ENCODE results near the gene HAL. TPM values are rescaled to one million over a fixed set of nuclear protein-coding genes. Genes with fewer than 3 reads are reported as not detected.

HAL gene
- polyA plus RNA-seq, 1 donor (not counting 4 experiments of a cell fraction or from before 2014, with no cell fraction given) = 0.51 TPM

GRCh38 chr12:95959107-95959506 is 37.0 kb downstream of the HAL start:
- FAIRE-seq = no peak
- H3K4me3 ChIP-seq (ENCODE audit: control insufficient read depth in 2 of 3, extremely low read depth in 1 of 3, insufficient read depth in 2 of 3, low read depth in 1 of 3, low read length in 3 of 3) = no peak overlapping the region
- H3K9me1 ChIP-seq (ENCODE audit: control insufficient read depth, extremely low read depth, insufficient read depth, low read length) = no peaks in the 10 kb centered on the region
- H3K36me3 ChIP-seq (ENCODE audit: control insufficient read depth in 2 of 2, extremely low read depth in 1 of 2, insufficient read depth in 2 of 2, low read length in 2 of 2) = no peaks in the 10 kb centered on the region
- dilution Hi-C loops (cut with MboI; ENCODE audit: extremely low pct_ligation_motif_present, low sequenced_read_pairs) = no loop called here
- no peaks in the 10 kb centered on the region for H3K9me3 ChIP-seq (ENCODE audit: control insufficient read depth, low read depth, low read length)
- H3K9ac ChIP-seq (ENCODE audit: control insufficient read depth, extremely low read depth, insufficient read depth, low read length) = no peak overlapping the region
- no peaks in the 10 kb centered on the region for H3K4me1 ChIP-seq (ENCODE audit: control insufficient read depth, extremely low read depth, insufficient read depth, low read length)
- H3K27ac ChIP-seq (ENCODE audit: control insufficient read depth, insufficient read depth, low read length) = no peak overlapping the region
- H3K27me3 ChIP-seq (ENCODE audit: control insufficient read depth, extremely low read depth, insufficient read depth, low read length) = no peaks in the 10 kb centered on the region
- no peaks in the 10 kb centered on the region for H4K20me1 ChIP-seq (ENCODE audit: control insufficient read depth, extremely low read depth, insufficient read depth, low read length)
- DNase-seq (ENCODE audit: low read depth, low spot score) = no peak
- H3K4me2 ChIP-seq (ENCODE audit: control insufficient read depth, extremely low read depth, insufficient read depth, low read depth, low read length) = no peak overlapping the region
- no peak overlapping the region for H2AFZ ChIP-seq (ENCODE audit: control insufficient read depth, low read length)
- no peaks in the 10 kb centered on the region for H3K79me2 ChIP-seq (ENCODE audit: control insufficient read depth, insufficient read depth, low read length)
- TF ChIP-seq EZH2 (IDR thresholded peaks at IDR 0.05; ENCODE audit: low read length) (no peak), CTCF (optimal IDR thresholded peaks at IDR 0.05 in 1 of 3, IDR thresholded peaks at IDR 0.05 in 1 of 3, conservative IDR thresholded peaks at IDR 0.05 in 1 of 3; ENCODE audit: extremely low read depth in 1 of 3, insufficient read depth in 2 of 3, low read length in 3 of 3) (no peak)

GRCh38 chr12:95956557-95957145 is 39.5 kb downstream of the HAL start:
- Histone ChIP-seq H3K27me3 (ENCODE audit: control insufficient read depth, extremely low read depth, insufficient read depth, low read length) (no peaks in the 10 kb centered on the region), H4K20me1 (ENCODE audit: control insufficient read depth, extremely low read depth, insufficient read depth, low read length) (no peaks in the 10 kb centered on the region), H3K36me3 (ENCODE audit: control insufficient read depth in 2 of 2, extremely low read depth in 1 of 2, insufficient read depth in 2 of 2, low read length in 2 of 2) (no peaks in the 10 kb centered on the region), H3K4me1 (ENCODE audit: control insufficient read depth, extremely low read depth, insufficient read depth, low read length) (no peaks in the 10 kb centered on the region), H3K4me3 (ENCODE audit: control insufficient read depth in 2 of 3, extremely low read depth in 1 of 3, insufficient read depth in 2 of 3, low read depth in 1 of 3, low read length in 3 of 3) (no peak overlapping the region), H3K9ac (ENCODE audit: control insufficient read depth, extremely low read depth, insufficient read depth, low read length) (no peak overlapping the region), H3K9me1 (ENCODE audit: control insufficient read depth, extremely low read depth, insufficient read depth, low read length) (no peaks in the 10 kb centered on the region), H3K4me2 (ENCODE audit: control insufficient read depth, extremely low read depth, insufficient read depth, low read depth, low read length) (no peak overlapping the region), H3K9me3 (ENCODE audit: control insufficient read depth, low read depth, low read length) (no peaks in the 10 kb centered on the region), H3K79me2 (ENCODE audit: control insufficient read depth, insufficient read depth, low read length) (no peaks in the 10 kb centered on the region), H3K27ac (ENCODE audit: control insufficient read depth, insufficient read depth, low read length) (no peak overlapping the region), H2AFZ (ENCODE audit: control insufficient read depth, low read length) (no peak overlapping the region)
- dilution Hi-C loops (cut with MboI; ENCODE audit: extremely low pct_ligation_motif_present, low sequenced_read_pairs) = no loop called here
- no peak for FAIRE-seq
- TF ChIP-seq EZH2 (IDR thresholded peaks at IDR 0.05; ENCODE audit: low read length) = no peak
- TF ChIP-seq CTCF (optimal IDR thresholded peaks at IDR 0.05 in 1 of 3, IDR thresholded peaks at IDR 0.05 in 1 of 3, conservative IDR thresholded peaks at IDR 0.05 in 1 of 3; ENCODE audit: extremely low read depth in 1 of 3, insufficient read depth in 2 of 3, low read length in 3 of 3) = no peak
- no peak for DNase-seq (ENCODE audit: low read depth, low spot score)
